Hepatocyte (in vitro differentiated cells): Measurements from ENCODE around the gene NUDT17.

Source experiments
- EZH2phosphoT487 ChIP-seq: fragments of 200-600 bp; sonication (generic); IDR thresholded peaks from one replicate; pipeline ENCODE4 v1.6.1; 2018; ENCODE audit warnings: antibody characterized with exemption, mild to moderate bottlenecking, low read depth, moderate library complexity; ENCODE audit not compliant: unreplicated experiment, severe bottlenecking
- TF ChIP-seq, protein P1 (sequence below): fragments of 200-600 bp; sonication (generic); IDR thresholded peaks from 2 replicates; pipeline ENCODE4 v1.5.1; 2016; ENCODE audit warnings: antibody characterized with exemption, mild to moderate bottlenecking; ENCODE audit not compliant: poor library complexity

DNA sequence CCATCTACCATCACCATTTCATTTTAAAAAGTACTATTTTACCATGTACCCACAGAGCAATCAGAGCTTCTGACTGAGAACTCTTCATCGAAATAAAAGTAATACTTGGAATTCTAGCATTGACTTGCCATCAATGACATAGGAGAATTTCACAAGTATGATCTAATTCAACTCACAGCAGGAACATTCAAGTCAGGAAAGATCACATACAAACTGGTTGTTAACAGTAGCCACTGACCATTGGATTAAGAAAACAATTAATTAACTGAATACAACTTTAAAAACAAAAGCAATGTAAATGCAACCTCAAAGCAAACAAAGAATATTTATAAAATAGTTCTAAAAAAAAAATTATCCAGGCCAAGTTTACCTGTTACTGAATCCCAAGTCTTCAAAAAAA, 40.4 kb upstream of the NUDT17 start:
- TF ChIP-seq, protein P1, sequence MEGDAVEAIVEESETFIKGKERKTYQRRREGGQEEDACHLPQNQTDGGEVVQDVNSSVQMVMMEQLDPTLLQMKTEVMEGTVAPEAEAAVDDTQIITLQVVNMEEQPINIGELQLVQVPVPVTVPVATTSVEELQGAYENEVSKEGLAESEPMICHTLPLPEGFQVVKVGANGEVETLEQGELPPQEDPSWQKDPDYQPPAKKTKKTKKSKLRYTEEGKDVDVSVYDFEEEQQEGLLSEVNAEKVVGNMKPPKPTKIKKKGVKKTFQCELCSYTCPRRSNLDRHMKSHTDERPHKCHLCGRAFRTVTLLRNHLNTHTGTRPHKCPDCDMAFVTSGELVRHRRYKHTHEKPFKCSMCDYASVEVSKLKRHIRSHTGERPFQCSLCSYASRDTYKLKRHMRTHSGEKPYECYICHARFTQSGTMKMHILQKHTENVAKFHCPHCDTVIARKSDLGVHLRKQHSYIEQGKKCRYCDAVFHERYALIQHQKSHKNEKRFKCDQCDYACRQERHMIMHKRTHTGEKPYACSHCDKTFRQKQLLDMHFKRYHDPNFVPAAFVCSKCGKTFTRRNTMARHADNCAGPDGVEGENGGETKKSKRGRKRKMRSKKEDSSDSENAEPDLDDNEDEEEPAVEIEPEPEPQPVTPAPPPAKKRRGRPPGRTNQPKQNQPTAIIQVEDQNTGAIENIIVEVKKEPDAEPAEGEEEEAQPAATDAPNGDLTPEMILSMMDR, result no peak
- TF ChIP-seq EZH2phosphoT487, result no peak
